Activated naive CD4-positive, alpha-beta T cell treated with anti-CD3 and anti-CD28 coated beads, Interleukin-2, amount 50 U/mL, for 24 hours (primary cell): ENCODE measurements around the gene ARPIN.
A peak's percentile ranks its signal among the peaks of the same experiment; 100 is the strongest.
"Not testable (repeated sequence)": the region's sequence is repeated elsewhere in the genome, so short reads cannot be mapped to it uniquely, and the experiment has no call there.

Experiments used
- H3K27ac Mint-ChIP-seq: one replicate; pipeline ENCODE4 v1.8.0; 2021; ENCODE audit warnings: mild to moderate bottlenecking, mixed read lengths
- H3K27me3 Mint-ChIP-seq: one replicate; pipeline ENCODE4 v1.8.0; 2021; ENCODE audit warnings: mixed read lengths
- H3K36me3 Mint-ChIP-seq: one replicate; pipeline ENCODE4 v1.8.0; 2021; ENCODE audit warnings: mixed read lengths
- H3K4me1 Mint-ChIP-seq: one replicate; pipeline ENCODE4 v1.8.0; 2021; ENCODE audit warnings: mixed read lengths
- H3K4me3 Mint-ChIP-seq: one replicate; pipeline ENCODE4 v1.8.0; 2021; ENCODE audit warnings: mild to moderate bottlenecking, mixed read lengths
- H3K9me3 Mint-ChIP-seq: one replicate; pipeline ENCODE4 v1.8.0; 2021; ENCODE audit warnings: mixed read lengths

Gene ARPIN

GRCh38 chr15:89870688-89871288 is 42.0 kb downstream of the ARPIN start:
- Mint-ChIP-seq H3K27me3 (no peaks in the 10 kb centered on the region), H3K27ac (no peak overlapping the region), H3K4me1 (no peaks in the 10 kb centered on the region), H3K9me3 (no peaks in the 10 kb centered on the region), H3K36me3 (peaks cover 12% of the 10 kb centered on the region), H3K4me3 (no peak overlapping the region)

GRCh38 chr15:89870006-89870405 is 42.7 kb downstream of the ARPIN start:
- Mint-ChIP-seq H3K4me3 (no peak overlapping the region), H3K27me3 (no peaks in the 10 kb centered on the region), H3K27ac (no peak overlapping the region), H3K36me3 (peaks cover 14% of the 10 kb centered on the region), H3K9me3 (no peaks in the 10 kb centered on the region), H3K4me1 (no peaks in the 10 kb centered on the region)

DNA sequence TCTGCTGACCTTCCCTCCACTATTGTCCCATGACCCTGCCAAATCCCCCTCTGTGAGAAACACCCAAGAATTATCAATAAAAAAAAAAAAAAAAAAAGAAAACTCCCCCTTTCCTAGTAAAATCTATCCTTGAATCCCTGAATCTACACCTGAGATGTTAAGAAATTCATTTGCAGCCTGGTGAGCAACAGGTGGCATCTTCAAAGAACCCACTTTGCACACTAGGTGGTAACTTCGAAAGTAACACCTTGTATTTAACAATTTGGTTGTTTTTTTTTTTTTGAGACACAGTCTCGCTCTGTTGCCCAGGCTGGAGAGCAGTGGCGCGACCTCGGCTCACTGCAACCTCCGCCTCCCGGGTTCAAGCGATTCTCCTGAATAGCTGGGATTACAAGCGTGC is 43.3 kb downstream of the ARPIN start:
- not testable (repeated sequence) for H3K4me3 Mint-ChIP-seq, H3K4me1 Mint-ChIP-seq, H3K27me3 Mint-ChIP-seq, H3K27ac Mint-ChIP-seq, H3K9me3 Mint-ChIP-seq
- H3K36me3 Mint-ChIP-seq, result peaks cover 14% of the 10 kb centered on the region

- Mint-ChIP-seq H3K27me3 (no peaks in the 10 kb centered on the region), H3K4me3 (no peak overlapping the region), H3K9me3 (no peaks in the 10 kb centered on the region), H3K36me3 (peaks cover 7% of the 10 kb centered on the region), H3K4me1 (no peaks in the 10 kb centered on the region), H3K27ac (no peak overlapping the region)
Measured at GRCh38 chr15:89864958-89865739, 47.6 kb downstream of the ARPIN start.

GRCh38 chr15:89863918-89864317 is 48.8 kb downstream of the ARPIN start:
- H3K4me1 Mint-ChIP-seq, result no peaks in the 10 kb centered on the region
- no peak overlapping the region for H3K27ac Mint-ChIP-seq
- H3K27me3 Mint-ChIP-seq, result no peaks in the 10 kb centered on the region
- no peak overlapping the region for H3K4me3 Mint-ChIP-seq
- H3K9me3 Mint-ChIP-seq, result no peaks in the 10 kb centered on the region
- H3K36me3 Mint-ChIP-seq, result peaks cover 2% of the 10 kb centered on the region

DNA sequence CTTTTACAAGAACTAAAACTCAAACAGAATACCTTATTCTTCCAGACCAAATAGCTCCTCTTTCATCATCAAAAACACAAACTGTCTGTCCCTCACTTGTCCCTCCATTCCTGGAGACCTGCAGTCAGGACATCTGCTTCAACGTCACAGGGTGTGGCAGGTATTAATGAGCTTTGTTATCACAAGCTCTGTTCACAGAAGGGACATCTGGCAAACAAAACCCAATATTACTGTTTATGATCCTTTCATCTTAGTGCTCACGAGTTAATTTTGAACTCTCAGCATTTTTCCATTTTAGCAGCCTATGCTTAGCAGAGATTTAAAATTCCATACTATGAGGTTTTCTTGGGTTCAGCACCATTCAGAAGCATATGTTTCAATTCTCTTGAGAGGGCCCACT is 51.9 kb downstream of the ARPIN start:
- no peak overlapping the region for H3K27ac Mint-ChIP-seq
- H3K4me1 Mint-ChIP-seq, result no peaks in the 10 kb centered on the region
- no peak overlapping the region for H3K4me3 Mint-ChIP-seq
- no peaks in the 10 kb centered on the region for H3K9me3 Mint-ChIP-seq
- no peaks in the 10 kb centered on the region for H3K27me3 Mint-ChIP-seq
- peaks cover 8% of the 10 kb centered on the region for H3K36me3 Mint-ChIP-seq

DNA sequence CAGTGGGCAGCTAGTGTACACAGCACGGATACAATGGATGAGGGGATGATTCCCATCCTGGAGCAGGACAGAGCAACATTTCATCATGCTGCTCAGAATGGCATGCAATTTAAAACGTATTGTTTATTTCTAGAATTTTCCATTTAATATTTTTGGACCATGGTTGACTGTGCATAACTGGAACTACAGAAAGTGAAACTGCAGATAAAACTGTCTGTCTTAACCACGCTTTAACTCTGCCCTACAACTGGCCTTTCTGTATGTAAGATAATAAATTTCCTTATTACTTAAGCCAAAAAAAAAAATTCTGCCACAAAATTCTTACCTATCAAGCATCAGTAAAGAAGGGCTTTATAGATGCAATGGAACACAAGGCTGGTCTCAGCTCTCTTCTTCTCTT is 52.3 kb downstream of the ARPIN start:
- Mint-ChIP-seq H3K36me3 (peaks cover 6% of the 10 kb centered on the region), H3K27me3 (no peaks in the 10 kb centered on the region), H3K4me3 (no peak overlapping the region), H3K9me3 (no peaks in the 10 kb centered on the region), H3K4me1 (no peaks in the 10 kb centered on the region), H3K27ac (no peak overlapping the region)

DNA sequence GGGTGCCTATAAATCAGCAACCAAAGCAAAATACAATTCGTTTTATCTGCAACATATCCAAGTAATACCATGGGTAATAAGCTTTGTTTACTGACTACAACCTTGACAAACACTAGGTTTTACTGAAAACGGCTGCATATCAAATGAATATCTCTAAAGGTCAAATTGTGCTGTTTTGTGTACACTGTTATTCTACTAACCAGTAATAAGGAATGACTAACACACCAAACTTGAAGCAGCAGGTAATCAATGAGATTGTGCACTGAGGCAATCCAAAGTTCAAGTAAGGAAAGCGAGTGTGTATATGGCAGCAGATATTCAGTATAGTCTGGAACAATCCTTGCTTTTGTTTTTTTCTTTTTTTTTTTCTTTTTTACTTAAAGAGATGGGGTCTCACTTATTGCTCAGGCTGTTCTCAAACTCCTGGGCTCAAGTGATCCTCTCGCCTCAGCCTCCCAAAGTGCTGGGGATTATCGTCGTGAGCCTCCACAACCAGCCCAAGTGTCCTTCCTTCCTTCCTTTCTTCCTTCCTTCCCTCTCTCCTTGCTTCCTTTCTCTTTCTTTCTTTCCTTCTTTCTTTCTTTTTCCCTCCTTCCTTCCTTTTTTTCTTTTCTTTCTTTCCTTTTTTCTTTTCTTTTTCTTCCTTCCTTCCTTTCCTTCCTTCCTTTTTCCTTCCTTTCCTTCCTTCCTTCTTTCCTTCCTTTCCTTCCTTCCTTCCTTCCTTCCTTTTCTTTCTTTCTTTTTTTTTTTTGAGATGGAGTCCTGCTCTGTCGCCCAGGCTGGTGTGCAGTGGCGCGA is 53.9 kb downstream of the ARPIN start:
- H3K4me3 Mint-ChIP-seq, result no peak overlapping the region

GRCh38 chr15:89857673-89858072 is 55.1 kb downstream of the ARPIN start:
- Mint-ChIP-seq H3K27ac (no peak overlapping the region), H3K27me3 (no peaks in the 10 kb centered on the region)

More for the DNA sequence above, 53.9 kb downstream of the ARPIN start:
- no peaks in the 10 kb centered on the region for H3K9me3 Mint-ChIP-seq
- peak overlapping the region; percentile 51 for H3K27ac Mint-ChIP-seq
- no peaks in the 10 kb centered on the region for H3K4me1 Mint-ChIP-seq
- peaks cover 6% of the 10 kb centered on the region for H3K36me3 Mint-ChIP-seq
- no peaks in the 10 kb centered on the region for H3K27me3 Mint-ChIP-seq

GRCh38 chr15:89855948-89856347 is 56.8 kb downstream of the ARPIN start:
- H3K36me3 Mint-ChIP-seq, result peaks cover 17% of the 10 kb centered on the region
- no peak overlapping the region for H3K4me3 Mint-ChIP-seq
- no peaks in the 10 kb centered on the region for H3K27me3 Mint-ChIP-seq
- H3K4me1 Mint-ChIP-seq, result no peaks in the 10 kb centered on the region
- H3K9me3 Mint-ChIP-seq, result no peaks in the 10 kb centered on the region
- H3K27ac Mint-ChIP-seq, result no peak overlapping the region

More at GRCh38 chr15:89857673-89858072, 55.1 kb downstream of the ARPIN start:
- Mint-ChIP-seq H3K4me3 (no peak overlapping the region), H3K36me3 (peaks cover 11% of the 10 kb centered on the region), H3K4me1 (no peaks in the 10 kb centered on the region), H3K9me3 (no peaks in the 10 kb centered on the region)

DNA sequence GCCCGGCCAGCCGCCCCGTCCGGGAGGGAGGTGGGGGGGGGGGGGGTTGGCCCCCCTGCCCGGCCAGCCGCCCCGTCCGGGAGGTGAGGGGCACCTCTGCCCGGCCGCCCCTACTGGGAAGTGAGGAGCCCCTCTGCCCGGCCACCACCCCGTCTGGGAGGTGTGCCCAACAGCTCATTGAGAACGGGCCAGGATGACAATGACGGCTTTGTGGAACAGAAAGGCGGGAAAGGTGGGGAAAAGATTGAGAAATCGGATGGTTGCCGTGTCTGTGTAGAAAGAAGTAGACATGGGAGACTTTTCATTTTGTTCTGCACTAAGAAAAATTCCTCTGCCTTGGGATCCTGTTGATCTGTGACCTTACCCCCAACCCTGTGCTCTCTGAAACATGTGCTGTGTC is 57.9 kb downstream of the ARPIN start:
- not testable (repeated sequence) for H3K9me3 Mint-ChIP-seq, H3K4me1 Mint-ChIP-seq, H3K27me3 Mint-ChIP-seq, H3K27ac Mint-ChIP-seq, H3K4me3 Mint-ChIP-seq
- peaks cover 21% of the 10 kb centered on the region for H3K36me3 Mint-ChIP-seq

- Mint-ChIP-seq H3K36me3 (peaks cover 25% of the 10 kb centered on the region), H3K4me1 (no peaks in the 10 kb centered on the region), H3K9me3 (no peaks in the 10 kb centered on the region)
Measured at GRCh38 chr15:89852342-89852995, 60.3 kb downstream of the ARPIN start.

GRCh38 chr15:89851673-89852341 is 60.9 kb downstream of the ARPIN start:
- Mint-ChIP-seq H3K27me3 (no peaks in the 10 kb centered on the region), H3K36me3 (peaks cover 24% of the 10 kb centered on the region), H3K4me1 (no peaks in the 10 kb centered on the region), H3K4me3 (no peak overlapping the region), H3K27ac (no peak overlapping the region), H3K9me3 (no peaks in the 10 kb centered on the region)

More at GRCh38 chr15:89852342-89852995, 60.3 kb downstream of the ARPIN start:
- no peaks in the 10 kb centered on the region for H3K27me3 Mint-ChIP-seq
- H3K4me3 Mint-ChIP-seq, result no peak overlapping the region
- H3K27ac Mint-ChIP-seq, result no peak overlapping the region

GRCh38 chr15:89848970-89849292 is 63.8 kb downstream of the ARPIN start:
- no peak overlapping the region for H3K4me3 Mint-ChIP-seq
- H3K27ac Mint-ChIP-seq, result no peak overlapping the region
- no peaks in the 10 kb centered on the region for H3K9me3 Mint-ChIP-seq
- no peaks in the 10 kb centered on the region for H3K27me3 Mint-ChIP-seq
- no peaks in the 10 kb centered on the region for H3K4me1 Mint-ChIP-seq
- H3K36me3 Mint-ChIP-seq, result peaks cover 29% of the 10 kb centered on the region

DNA sequence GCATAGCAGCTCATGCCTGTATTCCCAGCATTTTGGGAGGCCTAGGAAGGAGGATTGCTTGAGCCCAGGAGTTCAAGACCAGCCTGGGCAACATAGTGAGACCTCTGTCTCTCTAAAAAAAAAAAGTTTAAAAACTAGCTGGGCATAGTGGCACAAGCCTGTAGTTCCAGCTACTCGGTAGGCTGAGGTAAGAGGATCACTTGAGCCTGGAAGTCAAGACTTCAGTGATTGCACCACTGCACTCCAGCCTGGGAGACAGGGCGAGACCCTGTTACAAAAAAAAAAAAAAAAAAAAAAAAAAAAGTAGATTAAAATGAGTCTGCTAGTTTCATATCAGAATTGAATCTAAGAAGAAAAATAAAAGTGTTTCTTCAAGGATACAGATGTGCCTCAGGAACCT is 65.7 kb downstream of the ARPIN start:
- no peaks in the 10 kb centered on the region for H3K9me3 Mint-ChIP-seq
- H3K36me3 Mint-ChIP-seq, result peaks cover 24% of the 10 kb centered on the region
- no peak overlapping the region for H3K27ac Mint-ChIP-seq
- H3K4me1 Mint-ChIP-seq, result peaks cover 2% of the 10 kb centered on the region
- no peak overlapping the region for H3K4me3 Mint-ChIP-seq
- no peaks in the 10 kb centered on the region for H3K27me3 Mint-ChIP-seq
